KOPT-K1 (cell line): ENCODE measurements around the gene SGK1.
A peak's percentile ranks its signal among the peaks of the same experiment; 100 is the strongest.
"Not testable (repeated sequence)": the region's sequence is repeated elsewhere in the genome, so short reads cannot be mapped to it uniquely, and the experiment has no call there.

Source experiments
- H3K27ac ChIP-seq: fragments of 200-600 bp; sonication (generic); 2 replicates; pipeline ENCODE4 v1.5.1; 2016; ENCODE audit warnings: antibody characterized with exemption, mild to moderate bottlenecking, low read depth, low read length; ENCODE audit not compliant: poor library complexity, severe bottlenecking
- H3K36me3 ChIP-seq: fragments of 200-600 bp; sonication (generic); 2 replicates; pipeline ENCODE4 v1.5.1; 2017; ENCODE audit warnings: antibody characterized with exemption, mild to moderate bottlenecking, low read length, moderate library complexity; ENCODE audit not compliant: insufficient read depth
- H3K9me3 ChIP-seq: fragments of 200-600 bp; sonication (generic); 2 replicates; pipeline ENCODE4 v1.5.1; 2017; ENCODE audit warnings: antibody characterized with exemption, low read length, mild to moderate bottlenecking; ENCODE audit not compliant: insufficient read depth, poor library complexity, severe bottlenecking

SGK1 gene

DNA sequence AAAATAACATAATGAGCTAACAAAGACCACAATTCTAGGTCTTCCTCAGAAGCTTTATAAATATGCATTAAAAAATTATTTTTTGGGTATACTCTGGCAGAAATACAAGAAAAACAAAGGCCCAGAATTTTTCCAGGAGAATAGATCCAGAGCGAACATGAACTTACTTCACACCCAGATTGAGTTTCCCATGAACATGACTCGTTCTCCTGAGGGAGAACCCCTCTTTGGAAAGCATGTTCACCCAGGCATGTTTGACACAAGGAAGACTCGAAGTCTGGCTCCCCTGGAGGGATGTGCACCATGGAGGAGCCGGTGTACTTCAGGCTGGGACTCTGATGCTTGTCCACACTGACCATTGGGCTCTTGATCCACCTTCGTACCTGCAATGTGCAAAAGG, 56.1 kb downstream of the SGK1 start:
- Histone ChIP-seq H3K36me3 (no peaks in the 10 kb centered on the region), H3K27ac (no peak overlapping the region), H3K9me3 (no peaks in the 10 kb centered on the region)

DNA sequence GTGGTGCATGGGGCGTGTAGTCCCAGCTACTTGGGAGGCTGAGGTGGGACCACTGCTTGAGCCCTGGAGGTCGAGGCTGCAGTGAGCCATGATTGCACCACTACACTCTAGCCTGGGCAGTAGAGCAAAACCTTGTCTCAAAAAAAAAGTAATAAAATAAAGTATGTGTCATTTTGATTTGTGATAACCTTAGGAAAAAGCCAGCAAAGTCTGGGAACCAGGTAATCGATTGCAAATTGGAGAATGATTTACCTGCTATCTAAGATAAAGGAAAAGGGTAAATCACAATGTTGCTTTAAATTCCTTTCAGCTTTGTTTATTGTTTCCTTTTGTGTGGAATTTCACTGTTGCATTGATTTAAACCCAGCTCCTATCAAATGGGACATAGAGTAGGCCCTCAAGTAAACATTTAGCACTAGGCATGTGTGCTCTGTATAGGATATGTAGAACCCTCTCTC, 59.0 kb downstream of the SGK1 start:
- Histone ChIP-seq H3K27ac (no peak overlapping the region), H3K36me3 (no peaks in the 10 kb centered on the region), H3K9me3 (no peaks in the 10 kb centered on the region)

DNA sequence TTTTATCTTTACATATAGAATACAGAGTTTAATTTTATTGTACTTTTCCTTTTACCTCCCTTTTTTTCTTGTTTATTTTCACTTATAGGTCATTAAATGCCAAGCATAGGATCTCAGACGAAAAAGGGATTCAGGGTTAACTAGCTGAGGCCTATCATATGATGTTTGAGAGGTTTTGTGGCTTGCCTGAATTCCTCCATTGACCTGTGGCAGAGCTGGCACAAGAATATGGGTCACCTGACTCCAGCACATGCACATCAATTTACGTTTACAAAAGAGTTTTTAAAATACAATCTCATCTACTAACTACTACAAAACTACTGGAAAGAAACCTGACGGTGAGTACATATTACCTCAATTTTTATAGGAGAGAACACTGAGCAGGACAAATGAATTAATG, 60.4 kb downstream of the SGK1 start:
- H3K36me3 ChIP-seq, result no peaks in the 10 kb centered on the region
- H3K9me3 ChIP-seq, result no peaks in the 10 kb centered on the region
- H3K27ac ChIP-seq, result no peak overlapping the region

DNA sequence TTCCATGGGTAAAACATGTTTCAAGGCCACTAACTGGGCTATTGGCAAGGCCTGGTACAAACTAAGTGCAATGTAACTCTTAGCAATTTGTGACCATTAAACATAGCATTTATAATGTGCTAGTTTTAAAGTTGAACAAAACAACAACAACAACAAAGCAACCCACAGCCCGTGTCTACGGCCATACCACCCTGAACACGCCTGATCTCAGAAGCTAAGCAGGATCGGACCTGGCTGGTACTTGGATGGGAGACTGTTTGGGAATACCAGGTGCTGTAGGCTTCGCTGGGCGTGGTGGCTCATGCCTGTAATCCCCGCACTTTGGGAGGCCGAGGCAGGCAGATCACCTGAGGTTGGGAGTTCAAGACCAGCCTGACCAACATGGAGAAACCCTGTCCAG, 61.0 kb downstream of the SGK1 start:
- no peaks in the 10 kb centered on the region for H3K36me3 ChIP-seq
- no peak overlapping the region for H3K27ac ChIP-seq
- H3K9me3 ChIP-seq, result no peaks in the 10 kb centered on the region

DNA sequence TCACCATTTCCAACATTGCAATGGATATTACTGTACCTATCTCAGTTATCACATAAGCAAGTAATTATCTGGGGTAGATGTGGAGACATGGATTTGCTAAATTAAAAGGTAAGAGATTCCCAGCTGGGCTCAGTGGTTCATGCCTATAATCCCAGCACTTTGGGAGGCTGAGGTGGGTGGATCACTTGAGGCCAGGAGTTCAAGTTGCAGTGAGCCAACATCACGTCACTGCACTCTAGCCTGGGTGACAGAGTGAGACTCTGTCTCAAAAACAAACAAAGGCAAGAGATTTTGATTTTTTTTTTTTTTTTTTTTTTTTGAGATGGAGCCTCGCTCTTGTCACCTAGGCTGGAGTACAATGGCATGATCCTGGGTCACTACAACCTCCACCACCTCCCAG, 62.6 kb downstream of the SGK1 start:
- not testable (repeated sequence) for H3K9me3 ChIP-seq, H3K36me3 ChIP-seq, H3K27ac ChIP-seq

DNA sequence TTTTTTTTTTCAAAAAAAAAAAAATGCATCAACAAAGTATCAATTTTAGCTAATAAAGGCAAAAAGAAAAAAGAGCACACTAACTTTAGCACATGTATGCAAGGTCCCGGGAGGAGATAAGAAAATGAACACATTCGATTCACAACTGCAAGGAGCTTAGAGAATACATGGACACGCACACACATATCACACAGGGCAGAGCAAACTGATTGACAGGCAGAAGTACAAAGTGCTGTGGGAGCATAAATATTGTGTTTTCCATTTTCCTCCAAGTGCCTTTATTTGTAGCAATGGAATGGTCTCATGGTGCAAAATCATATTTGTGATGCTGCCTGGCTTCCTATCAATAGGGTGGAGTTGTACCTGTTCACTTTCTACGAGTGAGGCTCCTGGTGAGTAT, 63.8 kb downstream of the SGK1 start:
- Histone ChIP-seq H3K27ac (no peak overlapping the region), H3K9me3 (no peaks in the 10 kb centered on the region), H3K36me3 (no peaks in the 10 kb centered on the region)

DNA sequence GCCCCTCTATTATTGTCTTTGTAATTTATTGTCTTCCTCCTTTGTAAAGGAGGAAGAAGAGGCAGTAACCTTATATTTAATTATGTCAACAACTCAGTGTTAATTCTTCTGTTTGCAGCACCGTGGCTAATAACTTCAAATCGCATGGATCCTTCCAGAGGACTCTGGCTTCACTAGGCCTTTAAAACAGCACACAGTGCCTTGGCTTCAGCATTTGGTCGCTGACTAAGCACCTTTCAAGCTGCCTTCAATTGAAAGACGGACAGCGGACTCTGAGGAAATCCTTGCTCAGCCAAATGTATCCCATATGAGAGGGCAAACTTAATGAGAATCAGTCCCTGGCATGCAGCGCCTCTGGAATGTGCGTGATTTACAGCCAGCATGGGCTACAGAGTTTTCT, 64.2 kb downstream of the SGK1 start:
- Histone ChIP-seq H3K36me3 (no peaks in the 10 kb centered on the region), H3K27ac (no peak overlapping the region), H3K9me3 (no peaks in the 10 kb centered on the region)

DNA sequence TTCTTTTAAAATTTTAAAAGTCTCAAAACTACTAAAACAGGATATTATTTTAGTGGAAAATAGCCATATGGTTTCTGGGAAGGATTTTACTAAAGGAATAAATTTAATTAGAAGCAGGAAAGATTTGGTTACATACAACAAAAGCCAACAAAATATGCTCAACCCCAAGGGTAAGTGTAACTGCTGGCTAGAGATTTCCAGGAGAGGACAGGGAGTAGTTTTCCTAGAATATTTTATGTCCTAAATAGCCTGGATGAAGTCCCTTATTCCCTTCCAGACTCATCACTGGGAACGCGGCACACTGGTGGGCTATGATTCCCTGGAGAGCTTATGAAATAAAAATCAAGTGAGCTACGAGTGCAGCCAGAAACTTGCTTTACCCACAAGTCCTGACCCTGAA, 66.6 kb downstream of the SGK1 start:
- H3K27ac ChIP-seq, result no peak overlapping the region
- no peaks in the 10 kb centered on the region for H3K9me3 ChIP-seq
- no peaks in the 10 kb centered on the region for H3K36me3 ChIP-seq

DNA sequence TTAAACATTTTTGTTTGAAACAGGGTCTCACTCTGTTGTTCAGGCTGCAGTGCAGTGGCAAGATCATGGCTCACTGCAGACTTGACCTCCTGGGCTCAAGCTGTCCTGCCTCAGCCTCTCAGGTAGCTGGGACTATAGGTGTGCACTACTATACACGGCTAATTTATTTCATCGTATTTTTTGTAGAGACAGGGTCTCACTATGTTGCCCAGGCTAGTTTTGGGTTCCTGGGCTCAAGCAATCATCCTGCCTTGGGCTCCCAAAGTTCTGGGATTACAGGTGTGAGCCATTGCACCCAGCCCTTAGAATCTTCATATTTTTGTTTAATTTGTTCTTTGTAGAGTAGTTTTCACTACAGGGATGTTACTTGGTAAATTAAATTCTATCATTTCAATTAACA, 67.1 kb downstream of the SGK1 start:
- Histone ChIP-seq H3K9me3 (no peaks in the 10 kb centered on the region), H3K36me3 (no peaks in the 10 kb centered on the region), H3K27ac (no peak overlapping the region)

DNA sequence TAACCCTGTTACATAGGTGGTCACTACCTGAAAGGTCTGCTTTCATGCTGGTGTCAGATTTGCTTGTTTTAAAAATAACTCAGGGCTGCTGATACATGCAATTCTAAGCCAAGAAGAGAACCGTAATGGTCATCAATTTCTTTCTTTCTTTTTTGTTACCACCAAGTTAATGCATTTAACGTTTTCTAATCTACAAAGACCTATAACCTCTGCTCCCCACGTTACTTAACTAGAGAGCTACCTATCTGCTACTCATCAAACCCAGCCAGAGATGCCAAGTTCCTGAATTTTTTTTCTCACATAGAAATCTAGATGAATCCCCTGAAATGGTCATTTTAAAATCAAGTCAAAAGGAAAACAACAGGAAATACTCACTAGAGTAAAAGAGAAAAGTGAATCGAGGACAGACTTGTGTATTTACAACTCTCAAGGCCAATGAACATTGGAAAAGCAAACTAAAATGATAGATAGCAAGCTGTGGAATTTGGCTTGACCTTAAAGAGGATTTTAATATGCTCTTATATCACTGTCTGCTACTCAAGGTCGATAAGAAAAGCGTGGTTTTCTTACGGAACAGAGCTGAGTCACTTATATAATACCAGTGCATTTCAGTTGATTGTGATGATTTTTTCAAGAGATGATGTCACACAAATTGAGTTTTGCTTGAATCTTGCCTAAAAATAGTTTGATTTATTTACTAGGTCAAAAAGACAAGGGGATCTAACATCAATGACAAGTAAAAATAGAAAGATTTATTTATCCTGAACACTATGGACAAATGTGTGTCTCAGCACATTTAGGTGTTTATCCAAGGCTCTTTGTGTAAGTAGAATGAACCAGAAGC, 67.9 kb downstream of the SGK1 start:
- Histone ChIP-seq H3K27ac (no peak overlapping the region), H3K36me3 (no peaks in the 10 kb centered on the region), H3K9me3 (no peaks in the 10 kb centered on the region)

DNA sequence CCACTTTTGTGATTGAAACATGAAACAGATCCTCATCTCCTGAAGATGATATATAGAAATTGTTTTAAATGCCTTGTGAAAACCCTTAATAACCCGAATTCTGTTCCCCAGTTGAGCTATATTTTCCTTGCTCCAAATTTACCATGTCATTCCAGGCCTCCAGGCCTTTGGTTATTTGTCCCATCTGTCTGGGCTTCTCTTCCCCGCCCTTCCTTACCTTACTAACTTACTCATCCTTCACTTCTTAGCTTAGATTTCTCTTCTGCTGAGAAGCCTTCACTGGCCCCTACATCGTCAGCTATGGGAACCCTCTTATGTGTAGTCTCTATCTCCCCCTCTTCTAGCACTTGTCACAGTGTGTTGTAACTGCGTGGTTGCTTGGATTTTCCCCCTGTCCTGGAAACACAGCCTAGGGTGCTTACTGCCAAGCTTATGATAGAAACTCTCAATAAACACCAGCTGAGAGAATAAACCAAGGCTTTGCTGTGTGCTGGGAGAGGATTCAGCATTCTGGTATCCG, 68.6 kb downstream of the SGK1 start:
- no peaks in the 10 kb centered on the region for H3K36me3 ChIP-seq
- H3K27ac ChIP-seq, result no peak overlapping the region
- H3K9me3 ChIP-seq, result no peaks in the 10 kb centered on the region

DNA sequence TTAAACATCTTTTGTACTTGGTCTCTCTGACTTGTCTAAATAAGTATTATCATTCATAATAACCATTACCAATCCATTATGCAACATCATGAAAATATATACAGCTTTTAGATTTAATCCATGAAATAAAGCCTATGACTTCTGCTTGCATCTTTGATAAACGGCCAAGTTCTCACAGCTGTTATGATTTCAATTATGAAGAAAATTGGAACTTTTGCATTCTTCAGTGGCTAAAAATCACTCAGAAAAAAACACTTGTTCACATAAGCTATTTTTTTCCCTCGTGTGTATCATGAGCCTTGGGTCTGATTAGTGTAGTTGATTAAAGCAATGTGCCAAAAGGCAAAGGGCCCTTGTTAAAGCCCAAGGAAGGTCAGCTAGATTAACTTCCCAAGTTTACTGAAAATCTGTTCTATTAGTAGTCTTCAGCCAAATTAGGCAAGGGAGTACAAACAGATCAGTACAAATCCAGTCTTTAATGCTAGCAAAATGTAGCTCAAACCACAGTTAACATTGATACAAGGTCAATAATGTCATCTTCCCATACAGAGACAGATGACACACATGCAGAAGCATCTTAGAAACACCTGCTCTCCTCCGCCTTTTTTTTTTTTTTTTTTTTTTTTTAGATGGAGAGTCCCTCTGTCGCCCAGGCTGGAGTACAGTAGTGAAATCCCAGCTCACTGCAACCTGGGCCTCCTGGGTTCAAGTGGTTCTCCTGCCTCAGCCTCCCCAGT, 69.9 kb downstream of the SGK1 start:
- H3K36me3 ChIP-seq, result no peaks in the 10 kb centered on the region
- peak overlapping the region; percentile 43 for H3K27ac ChIP-seq
- H3K9me3 ChIP-seq, result no peaks in the 10 kb centered on the region

DNA sequence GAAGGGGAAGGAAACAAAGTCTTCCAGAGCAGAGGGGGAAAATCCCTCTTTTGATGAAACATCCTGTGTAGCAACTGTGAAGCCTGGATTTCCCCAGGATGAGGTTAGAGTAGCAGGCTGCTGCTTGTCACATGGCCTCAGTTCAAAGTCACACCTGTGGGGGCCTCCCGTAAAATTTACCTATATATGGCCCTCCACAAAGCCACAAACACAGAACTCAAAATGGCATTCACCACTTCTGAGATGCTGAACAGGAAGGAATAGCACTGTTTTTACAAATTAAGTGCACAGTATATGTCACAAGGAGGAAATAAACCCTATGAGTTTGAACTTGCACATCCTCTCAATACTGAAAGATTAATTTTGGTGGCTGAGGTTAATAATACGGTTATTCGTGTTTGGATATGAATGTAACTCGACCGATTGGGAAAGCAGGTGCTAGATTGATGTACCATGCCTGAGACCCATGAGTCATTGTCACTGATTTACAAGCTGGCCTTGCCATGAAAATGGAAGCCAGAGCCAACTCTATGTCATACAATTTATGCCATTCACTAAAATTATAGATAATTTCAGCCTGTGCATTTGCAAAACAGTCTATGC, 70.6 kb downstream of the SGK1 start:
- peak overlapping the region; percentile 43 for H3K27ac ChIP-seq
- H3K9me3 ChIP-seq, result no peaks in the 10 kb centered on the region

DNA sequence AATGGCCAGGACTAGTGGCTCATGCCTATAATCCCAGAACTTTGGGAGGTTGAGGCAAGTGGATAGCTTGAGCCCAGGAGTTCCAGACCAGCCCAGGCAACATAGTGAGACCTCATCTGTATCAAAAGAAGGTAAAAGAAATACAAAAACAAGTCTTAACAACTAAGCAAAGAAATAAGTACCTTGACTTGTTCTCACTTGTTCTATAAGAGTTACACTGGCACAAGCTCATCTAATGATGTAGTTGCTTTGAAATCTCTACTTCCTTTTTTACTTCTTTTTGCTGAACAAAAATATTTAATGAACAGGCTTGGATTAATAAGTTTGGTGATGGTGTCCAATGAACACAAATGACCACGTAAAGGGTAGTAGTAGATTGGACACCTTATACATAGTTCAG, 72.2 kb downstream of the SGK1 start:
- Histone ChIP-seq H3K36me3 (no peaks in the 10 kb centered on the region), H3K27ac (no peak overlapping the region), H3K9me3 (no peaks in the 10 kb centered on the region)

More for the DNA sequence above, 70.6 kb downstream of the SGK1 start:
- no peaks in the 10 kb centered on the region for H3K36me3 ChIP-seq

DNA sequence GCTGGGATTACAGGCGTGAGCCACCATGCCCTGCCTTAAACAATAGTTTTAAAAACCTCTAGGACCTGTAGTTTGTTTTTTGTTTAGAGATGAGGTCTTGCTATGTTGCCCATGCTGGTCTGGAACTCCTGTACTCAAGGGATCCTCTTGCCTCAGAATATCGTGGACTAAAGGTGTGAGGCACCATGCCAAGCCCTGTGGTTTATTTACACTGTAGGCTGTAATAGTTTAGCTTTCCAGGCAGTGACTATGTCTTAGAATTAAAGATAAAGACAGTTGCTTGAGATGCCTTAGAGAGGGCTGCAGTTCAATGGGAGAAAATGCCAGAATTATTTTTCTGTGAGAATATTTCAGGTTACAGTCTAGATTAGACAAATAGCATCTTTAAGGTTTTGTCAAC, 72.9 kb downstream of the SGK1 start:
- Histone ChIP-seq H3K27ac (no peak overlapping the region), H3K36me3 (no peaks in the 10 kb centered on the region), H3K9me3 (no peaks in the 10 kb centered on the region)
